ENCODE measurements around the gene SEPTIN10.
A peak's percentile ranks its signal among the peaks of the same experiment; 100 is the strongest.
"Not testable (repeated sequence)": the region's sequence is repeated elsewhere in the genome, so short reads cannot be mapped to it uniquely, and the experiment has no call there.

SEPTIN10 gene

DNA sequence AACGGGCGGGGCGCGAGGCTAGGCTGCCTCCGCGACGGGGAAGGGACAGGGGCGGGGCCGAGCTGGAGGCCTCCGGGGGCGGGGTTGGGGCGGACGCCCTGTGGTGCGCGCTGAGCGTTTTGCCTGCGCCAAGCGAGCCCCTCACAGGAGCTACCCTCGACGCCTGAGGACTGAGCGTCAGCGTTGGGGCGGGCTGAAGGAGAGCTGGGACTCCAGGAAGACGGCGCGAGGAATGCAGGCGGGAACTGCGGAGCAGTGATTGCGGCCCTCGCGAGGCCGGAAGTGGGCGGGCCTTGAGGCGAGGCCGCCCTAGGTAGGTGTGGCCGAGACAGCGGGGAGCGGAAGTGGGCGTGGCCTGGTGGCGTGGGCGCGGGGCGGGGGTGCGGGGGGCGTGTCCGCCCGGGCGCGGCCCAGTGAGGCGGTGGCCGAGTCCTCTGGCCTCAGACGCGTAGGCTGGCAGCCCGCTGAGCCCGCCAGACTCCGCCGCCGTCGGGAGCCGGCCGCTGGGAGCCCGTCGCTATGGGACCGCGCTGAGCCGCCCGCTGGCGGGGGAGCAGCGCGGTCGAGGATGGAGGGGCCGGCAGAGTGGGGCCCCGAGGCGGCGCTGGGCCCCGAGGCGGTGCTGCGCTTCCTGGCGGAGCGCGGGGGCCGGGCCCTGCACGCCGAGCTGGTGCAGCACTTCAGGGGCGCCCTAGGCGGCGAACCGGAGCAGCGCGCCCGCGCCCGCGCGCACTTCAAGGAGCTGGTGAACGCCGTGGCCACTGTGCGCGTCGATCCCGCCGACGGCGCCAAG, at the start of gene SEPTIN10, which contains the start of gene SOWAHC:
SEPTIN10 (minus strand) TSS at position 45 of the 793 bp plus-strand sequence. CDS start 139 bp downstream, outside the sequence.
SOWAHC (plus strand) TSS at position 443 of the 793 bp plus-strand sequence; CDS start at position 569, 126 bp downstream.
- DNase-seq (ENCODE audit: low spot score) = peak; percentile 96

DNA sequence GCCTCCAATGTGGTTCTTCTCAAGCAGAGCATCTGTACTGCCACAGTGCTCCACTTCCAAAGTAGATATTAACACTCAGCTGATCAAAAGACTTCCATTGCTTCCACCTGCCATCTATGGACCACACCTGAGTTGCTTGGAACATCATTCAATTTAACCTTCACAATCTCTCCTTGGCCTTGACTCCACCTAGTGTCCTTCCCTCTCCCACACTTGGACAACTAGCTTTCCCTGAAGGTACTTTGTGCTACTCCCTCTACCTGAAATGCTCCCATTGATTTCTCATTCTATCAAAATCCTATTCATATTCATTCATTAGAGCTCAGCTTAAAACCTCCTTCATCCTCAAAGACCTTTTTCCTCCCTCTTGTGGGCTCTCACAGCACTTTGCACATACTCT, 49.1 kb upstream of the SEPTIN10 start:
- DNase-seq (ENCODE audit: low spot score) = no peak

DNA sequence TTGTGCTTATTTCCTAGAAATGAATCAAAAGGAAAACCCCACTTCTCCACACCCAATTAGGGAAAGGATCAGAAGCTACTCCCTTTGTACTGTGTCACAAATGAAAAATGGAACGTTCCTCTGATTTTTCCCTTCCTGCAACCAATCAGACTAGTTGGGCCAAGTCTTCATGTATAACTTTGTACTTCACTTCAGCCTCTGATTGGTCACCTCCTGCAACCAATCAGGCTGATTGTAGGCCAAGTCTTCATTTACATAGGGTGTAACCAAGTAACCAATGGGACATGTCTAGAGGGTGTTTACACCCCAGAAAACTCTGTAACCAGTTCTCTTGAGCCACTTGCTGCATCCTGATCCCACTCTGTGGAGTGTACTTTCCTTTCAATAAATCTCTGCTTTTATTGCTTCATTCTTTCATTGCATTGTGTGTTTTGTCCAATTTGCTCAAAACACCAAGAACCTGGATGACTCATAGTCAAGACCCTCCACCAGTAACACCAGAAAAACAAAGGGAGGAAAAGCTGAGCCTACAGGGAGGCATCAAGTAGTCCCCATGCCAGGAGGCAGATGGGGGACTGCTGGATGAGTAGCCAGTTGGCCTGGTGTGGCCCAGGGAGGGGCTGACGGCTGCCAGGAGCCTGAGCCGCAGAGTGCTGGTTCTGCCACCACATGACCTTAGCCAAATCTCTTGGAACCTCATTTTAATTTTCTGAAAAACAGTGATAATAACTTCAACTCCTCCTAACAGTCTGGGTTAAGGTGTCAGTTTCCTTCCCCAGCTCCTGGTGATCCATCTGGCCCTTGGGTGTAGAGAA, 46.5 kb upstream of the SEPTIN10 start:
- DNase-seq (ENCODE audit: low spot score) = no peak

DNA sequence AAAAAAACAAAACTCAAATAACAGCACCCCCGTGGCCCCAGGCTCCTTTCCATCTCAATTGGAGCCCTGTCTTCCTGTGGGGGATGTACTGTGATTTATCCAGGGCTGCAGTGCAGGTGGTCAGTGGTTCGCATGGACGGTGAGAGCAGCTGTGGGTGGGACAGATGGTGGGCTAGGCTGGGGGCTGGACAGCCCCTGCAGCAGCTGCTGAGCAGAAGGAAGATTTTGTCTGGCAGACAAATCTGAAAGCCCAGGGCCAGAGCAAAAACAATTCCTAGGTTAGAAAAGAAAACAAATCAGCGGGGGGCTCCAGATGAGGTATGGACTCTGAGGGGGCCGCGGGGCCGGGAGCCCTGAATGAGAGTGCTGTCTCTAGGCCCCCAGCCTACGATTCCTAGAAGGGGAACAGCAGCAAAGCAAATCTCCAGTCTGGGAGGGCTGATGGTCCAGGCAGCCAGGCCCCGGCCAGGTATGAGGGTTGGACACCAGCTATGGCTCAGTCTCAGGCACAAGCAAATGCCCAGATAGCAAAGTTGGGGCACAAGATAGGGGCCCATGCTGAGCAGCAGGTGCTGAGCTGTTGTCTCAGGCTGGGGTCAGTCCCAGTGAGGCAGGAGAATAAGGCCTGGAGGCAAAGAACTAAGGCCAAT, 45.8 kb upstream of the SEPTIN10 start:
- DNase-seq (ENCODE audit: low spot score) = no peak

DNA sequence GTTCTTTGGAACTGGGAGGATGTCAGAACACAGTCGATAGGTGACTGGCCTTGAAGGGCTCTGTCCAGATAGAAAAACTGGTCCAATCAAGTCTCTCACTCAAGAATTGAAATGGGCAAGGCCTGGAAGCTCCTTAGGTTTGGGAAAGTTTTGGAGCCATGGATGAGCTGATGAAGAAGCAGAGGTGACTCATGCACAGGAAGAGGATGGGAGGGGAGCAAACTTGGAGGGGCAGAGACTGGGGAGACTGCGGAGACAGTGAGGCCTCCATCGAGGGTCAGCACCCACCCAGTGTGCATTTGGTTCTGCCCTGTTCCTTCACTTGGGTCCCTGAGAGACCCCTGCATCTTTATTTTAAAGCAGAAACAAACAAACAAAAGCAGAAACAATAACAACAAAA, 41.5 kb upstream of the SEPTIN10 start:
- DNase-seq (ENCODE audit: low spot score) = no peak

DNA sequence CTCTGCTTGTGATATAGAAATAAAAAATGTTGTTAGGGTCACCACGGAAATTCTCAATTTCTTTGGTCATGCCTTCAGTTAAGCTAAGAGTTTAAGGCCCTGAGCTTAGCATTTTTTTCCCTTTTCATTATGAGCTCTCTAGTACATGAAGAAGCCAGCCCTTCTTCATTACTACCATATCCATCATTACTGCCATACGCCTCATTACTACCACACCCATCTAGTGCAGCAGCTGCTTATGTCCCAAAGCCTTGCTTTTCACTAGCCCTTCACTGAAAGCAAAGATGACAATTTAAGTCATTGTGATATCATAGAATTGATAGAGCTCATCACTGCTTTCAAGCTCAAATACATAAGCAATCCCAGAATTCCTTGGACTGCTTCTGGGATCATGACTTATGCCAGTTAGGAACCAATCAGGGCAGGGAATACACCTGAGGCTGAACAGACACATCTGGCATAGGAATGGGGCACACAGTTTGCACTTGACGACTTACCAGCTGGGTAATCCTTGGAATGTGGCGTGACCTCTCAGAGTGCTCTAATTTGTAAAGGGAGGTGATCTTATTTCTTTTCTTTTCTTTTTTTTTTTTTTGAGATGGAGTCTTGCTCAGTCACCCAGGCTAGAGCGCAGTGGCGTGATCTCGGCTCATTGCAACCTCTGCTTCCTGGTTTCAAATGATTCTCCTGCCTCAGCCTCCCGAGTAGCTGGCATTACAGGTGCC, 40.7 kb upstream of the SEPTIN10 start:
- no peak for DNase-seq (ENCODE audit: low spot score)

DNA sequence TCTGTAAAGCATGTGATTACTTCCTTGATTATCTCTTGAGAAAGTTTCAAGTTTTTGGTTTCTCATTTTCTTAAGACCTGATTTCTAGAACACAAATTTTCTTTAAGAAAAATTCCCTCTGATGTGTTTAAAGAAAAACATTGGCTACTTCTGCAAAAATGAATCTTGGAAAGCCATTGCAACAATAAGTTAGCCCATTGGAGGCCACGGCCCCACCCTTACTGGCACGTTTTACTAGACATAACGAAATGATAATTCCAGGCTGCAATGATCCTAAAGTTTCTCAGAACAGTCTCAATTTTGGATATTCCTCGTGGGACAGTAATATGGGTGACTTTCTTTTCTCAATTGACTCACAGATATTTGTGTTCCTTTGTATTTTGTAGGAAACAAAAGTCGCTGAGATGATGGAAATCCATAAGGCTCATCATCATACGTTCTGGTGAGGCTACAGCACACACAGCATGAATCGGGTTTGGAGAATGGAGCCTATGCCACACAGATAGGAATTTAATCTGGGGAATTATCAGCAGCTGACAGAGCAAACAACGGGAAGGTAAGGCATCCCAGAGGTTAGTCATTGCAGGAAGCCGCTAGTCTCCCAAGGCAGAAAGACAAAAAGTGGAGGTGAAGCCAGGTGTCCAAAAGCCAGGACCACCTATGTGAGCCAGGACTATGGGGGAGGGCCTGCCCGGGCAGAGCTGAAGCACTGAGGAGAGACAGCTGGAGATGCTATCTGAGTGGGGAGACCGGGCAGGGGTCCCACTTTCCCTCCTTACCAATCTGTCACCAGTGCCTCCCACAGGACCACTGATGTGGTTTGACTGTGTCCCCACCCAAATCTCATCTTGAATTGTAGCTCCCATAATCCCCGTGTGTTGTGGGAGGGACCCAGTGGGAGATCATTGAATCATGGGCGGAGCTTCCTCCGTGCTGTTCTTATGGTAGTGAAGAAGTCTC, 36.2 kb upstream of the SEPTIN10 start:
- no peak for DNase-seq (ENCODE audit: low spot score)

DNA sequence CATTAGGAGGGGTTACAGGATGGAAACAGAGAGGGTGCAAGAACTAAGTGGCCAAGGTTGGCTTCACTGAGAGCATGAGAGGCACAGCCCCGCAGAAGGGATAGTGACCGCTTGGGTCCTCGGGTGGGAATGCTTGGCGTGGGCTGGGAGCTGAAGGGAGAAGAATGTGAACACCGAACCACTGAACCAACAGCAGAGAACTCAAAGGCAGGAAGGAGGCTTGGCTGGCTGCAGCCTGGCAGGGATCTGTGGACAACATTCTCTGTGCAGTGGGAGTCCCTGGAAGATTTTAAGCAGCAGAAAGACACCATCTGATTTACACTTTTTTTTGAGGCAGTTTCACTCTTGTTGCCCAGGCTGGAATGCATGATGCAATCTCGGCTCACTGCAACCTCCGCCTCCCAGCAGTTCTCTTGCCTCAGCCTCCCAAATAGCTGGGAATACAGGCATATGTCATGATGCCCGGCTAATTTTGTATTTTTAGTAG, 34.3 kb upstream of the SEPTIN10 start:
- DNase-seq (ENCODE audit: low spot score) = peak; percentile 17

DNA sequence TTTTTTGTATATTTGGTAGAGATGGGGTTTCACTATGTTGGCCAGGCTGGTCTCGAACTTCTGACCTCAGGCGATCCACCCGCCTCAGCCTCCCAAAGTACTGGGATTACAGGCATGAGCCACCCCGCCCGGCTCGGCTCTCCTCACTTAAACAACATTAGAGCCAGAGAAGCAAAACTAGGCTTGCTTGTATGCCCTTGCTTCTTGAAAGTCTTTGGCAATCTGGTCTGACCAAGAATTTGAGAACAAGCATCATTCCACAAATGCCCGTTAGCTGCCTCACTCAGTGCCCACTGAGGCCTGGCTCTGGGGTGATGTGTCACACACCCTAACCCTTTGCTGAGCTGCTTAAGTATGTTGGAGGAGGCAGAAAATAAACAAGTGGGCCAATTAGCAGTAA, 33.9 kb upstream of the SEPTIN10 start:
- no peak for DNase-seq (ENCODE audit: low spot score)

DNA sequence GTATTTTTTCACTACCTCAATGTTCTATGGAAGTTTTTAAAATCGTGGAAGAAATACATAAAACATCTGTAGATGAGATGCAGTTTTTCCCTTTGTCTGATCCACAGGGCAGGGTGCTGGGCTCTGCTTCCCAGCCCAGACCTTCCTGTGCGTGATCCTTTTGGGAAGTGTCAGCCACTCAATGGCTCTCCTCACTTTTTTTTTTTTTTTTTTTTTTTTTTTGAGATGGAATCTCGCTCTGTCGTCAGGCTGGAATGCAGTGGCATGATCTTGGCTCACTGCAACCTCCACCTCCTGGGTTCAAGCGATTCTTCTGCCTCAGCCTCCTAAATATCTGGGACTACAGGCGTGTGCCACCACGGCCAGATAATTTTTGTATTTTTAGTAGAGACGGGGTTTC, 33.2 kb upstream of the SEPTIN10 start:
- DNase-seq (ENCODE audit: low spot score) = no peak

DNA sequence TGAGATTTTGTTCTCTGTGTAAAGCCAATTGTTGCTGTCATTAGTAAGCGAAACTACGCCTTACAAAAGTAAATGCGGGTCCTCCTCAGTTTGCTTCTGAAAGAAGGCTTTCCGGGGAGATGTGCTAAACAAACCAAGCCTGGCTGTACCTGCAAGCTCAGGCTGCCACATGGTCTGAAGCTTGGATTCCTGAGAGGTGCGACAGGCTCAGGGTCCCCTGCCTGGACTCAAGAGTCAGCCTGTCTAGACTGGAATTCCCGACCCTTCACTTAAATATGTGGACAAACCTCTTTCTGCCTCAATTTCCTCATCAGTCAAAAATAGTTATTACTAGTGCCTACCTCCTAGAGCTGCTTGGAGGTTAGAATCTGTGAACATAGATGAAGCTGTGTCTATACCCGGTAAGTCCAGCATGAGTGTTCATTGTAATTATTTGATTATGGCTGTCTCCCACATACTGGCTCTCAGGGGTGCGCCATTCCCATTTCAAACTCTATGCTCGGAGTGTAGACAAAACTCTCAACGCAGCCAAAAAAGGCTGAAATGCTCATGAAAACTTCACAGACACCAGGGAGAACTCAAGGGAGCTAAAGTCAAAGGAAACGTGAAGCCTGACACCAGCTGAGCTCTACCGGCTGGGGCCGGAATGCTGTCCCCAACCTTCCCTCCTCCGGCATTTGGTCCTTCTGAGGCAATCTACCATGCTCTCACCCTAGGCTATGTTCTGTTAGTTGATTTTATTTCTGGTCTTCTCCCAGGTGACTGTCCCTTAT, 31.8 kb upstream of the SEPTIN10 start:
- no peak for DNase-seq (ENCODE audit: low spot score)

DNA sequence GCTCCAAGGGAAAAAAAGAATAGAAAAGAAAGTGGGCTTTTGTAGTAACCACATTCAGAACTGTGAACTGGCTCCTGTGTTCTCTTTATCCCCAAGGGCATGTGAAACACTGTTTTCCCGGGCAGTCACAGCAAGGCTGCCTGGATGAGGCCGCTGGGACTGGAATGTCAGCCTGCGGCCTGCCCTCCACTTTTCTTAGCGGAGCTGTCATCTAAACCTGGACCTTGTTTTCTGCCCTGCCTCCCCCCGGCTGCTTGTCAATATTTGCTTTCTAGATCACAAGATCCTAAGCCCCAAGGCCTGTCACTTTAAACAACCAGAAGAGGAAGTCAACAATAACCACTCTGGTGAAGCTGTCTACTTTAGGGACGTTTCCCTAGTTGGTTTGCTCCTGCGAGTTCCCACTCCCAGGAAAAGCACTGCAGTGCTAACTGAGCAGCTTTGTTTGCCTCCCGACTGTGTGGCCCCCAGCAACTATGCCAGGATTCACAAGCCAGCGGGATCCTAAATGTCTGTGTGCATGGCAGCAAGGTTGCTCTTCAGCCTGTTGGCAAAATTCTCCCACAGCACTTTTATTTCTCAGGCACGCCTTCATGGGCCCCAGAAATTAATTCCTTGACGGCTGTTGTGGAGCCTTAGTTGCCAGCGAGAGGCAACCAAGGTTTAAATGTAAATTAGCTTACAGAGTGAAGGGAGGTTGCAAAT, 31.0 kb upstream of the SEPTIN10 start:
- peak; percentile 20 for DNase-seq (ENCODE audit: low spot score)

DNA sequence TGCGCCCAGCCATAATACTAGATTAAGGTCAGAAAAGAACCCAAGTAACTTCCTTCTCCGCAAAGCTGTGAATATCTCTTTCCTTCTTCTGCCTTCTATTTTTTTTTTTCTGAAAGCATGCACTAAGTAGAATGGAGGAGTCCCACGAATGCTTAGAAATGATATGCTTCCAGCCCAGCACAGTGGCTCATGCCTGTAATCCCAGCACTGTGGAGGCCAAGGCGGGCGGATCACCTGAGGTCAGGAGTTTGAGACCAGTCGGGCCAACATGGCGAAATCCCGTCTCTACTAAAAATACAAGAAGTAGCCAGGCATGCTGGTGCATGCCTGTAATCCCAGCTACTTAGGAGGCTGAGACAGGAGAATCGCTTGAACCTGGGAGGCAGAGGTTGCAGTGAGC, 26.2 kb upstream of the SEPTIN10 start:
- DNase-seq (ENCODE audit: low spot score) = not testable (repeated sequence)

DNA sequence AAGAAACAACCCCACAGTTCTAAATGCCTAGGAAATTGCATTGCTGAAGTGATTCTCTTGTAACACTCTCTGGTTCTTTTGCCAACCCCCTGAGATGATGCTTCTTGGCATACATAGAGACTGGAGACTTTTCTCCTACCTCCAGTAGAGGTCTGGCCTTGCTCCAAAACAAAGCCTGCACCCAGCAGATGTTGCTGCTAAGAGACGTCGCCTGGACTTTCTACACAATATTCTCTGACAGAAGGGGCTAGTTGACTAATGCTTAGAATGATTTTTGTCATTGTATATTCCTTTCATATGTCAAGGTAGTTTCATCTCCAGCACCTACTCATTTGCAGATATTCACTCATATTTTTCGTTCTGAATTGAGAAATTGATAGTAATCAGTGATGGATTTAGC, 25.0 kb upstream of the SEPTIN10 start:
- no peak for DNase-seq (ENCODE audit: low spot score)

DNA sequence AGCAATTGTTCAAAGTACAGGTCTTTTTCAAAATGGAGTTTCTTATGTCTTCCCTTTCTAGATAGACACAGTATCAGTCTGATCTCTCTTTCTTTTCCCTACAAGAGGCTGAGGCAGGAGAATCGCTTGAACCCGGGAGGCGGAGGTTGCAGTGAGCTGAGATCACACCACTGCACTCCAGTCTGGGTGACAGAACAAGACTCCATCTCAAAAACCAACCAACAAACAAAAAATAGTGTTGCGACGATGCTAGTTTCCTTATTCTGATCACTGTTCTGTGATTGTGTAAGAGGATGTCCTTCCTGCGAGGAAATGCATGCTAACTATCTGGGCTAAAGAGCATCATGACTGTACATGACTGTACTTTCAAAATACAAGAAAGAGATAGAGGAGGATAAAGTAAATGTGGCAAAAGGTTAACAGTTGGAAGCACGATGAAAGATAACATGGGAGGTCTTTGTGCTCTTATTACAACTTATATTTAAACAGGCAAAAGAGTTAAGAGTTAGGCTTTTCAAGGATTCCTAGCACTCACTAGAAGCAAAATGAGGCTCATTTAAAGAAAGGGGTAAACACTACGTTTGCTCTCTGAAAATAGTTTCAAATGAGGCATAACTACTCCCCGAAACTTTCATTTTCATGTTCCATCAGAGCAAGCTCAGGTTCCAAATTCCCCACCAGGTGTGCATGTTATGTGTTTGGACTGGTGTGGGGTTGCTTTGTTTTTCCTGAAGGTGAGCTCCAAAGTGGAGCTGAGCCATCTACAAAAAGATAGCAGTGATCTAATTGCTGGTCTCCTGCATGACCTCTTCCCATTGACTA, 24.2 kb upstream of the SEPTIN10 start:
- DNase-seq (ENCODE audit: low spot score) = no peak

DNA sequence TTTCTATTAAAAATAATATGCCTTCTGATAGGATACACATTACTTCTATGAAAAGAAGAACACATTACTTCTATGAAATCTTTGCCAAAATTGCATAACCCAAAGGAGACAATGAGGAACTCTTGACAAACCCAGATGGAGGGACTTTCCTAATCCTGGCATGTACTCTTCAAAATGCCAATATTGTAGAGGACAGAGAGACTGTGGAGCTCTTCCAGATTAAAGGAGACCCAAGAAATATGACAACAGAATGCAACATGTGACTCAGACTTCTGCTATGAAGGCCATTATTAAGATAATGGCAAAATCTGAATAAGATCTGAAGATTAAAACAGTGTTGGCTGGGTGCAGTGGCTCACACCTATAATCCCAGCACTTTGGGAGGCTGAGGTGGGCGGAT, 22.6 kb upstream of the SEPTIN10 start:
- DNase-seq (ENCODE audit: low spot score) = no peak

DNA sequence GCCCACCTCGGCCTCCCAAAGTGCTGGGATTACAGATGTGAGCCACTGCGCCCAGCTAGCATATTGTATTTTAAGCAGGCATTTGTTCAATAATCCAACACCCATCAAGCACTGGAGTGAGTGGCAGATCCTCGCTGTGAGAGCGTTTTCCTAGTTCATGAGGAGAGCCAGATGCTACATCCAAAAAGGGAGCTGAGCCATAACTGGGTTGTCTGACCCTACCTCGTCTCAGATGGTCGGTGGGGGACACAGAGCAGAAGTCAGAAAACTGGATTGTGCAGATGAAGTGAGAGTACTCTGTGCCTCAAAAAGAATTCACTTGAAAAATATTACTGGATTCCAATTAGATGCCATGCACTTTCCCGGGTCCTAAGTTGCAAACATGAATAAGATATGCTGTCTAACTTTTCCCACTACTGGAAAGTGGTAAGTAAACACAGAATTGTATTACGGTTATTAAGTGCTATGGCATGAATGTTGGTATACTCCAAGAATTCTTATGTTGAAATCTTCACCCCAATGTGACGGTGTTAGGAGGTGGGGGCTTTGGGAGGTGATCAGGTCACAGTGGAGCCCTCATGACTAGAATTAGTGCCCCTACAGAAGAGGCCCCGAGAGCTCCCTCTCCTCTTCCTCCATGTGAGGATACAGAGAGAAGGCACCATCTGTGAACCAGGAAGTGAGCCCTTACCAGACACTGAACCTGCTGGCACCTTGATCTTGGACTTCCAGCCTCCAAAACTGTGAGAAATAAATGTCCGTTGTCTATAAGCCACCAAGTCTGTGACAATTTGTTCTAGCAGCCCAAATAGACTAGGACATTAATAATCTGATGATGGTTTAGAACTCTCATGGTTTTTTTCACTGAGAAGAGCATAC, 21.9 kb upstream of the SEPTIN10 start:
- no peak for DNase-seq (ENCODE audit: low spot score)
